GM10248 (cell line): ENCODE data around the gene KLHDC10.
"Not testable (repeated sequence)": the region's sequence is repeated elsewhere in the genome, so short reads cannot be mapped to it uniquely, and the experiment has no call there.

Experiments used
- CTCF ChIA-PET: fragments of 300-600 bp; sonication (Branson Sonifier 250); formaldehyde crosslinking; extraction: SDS; loops from one replicate; lab custom pipeline; 2021; ENCODE audit warnings: antibody characterized with exemption; lab: Yijun Ruan, JAX
- POLR2A ChIA-PET: fragments of 350-650 bp; sonication (Branson Sonifier 250); formaldehyde crosslinking; extraction: SDS; loops from one replicate; lab custom pipeline; 2020; ENCODE audit warnings: antibody characterized with exemption; lab: Yijun Ruan, JAX
- DNase-seq: peaks from one replicate; pipeline ENCODE4 v3.0.0; 2012; ENCODE audit errors: extremely low spot score
- TF ChIP-seq, protein P1 (sequence below): IDR thresholded peaks from 2 replicates; pipeline ENCODE4 v1.5.1; 2012; ENCODE audit warnings: mild to moderate bottlenecking, low read depth; ENCODE audit errors: extremely low read depth, missing control alignments, control extremely low read depth

Gene KLHDC10

DNA sequence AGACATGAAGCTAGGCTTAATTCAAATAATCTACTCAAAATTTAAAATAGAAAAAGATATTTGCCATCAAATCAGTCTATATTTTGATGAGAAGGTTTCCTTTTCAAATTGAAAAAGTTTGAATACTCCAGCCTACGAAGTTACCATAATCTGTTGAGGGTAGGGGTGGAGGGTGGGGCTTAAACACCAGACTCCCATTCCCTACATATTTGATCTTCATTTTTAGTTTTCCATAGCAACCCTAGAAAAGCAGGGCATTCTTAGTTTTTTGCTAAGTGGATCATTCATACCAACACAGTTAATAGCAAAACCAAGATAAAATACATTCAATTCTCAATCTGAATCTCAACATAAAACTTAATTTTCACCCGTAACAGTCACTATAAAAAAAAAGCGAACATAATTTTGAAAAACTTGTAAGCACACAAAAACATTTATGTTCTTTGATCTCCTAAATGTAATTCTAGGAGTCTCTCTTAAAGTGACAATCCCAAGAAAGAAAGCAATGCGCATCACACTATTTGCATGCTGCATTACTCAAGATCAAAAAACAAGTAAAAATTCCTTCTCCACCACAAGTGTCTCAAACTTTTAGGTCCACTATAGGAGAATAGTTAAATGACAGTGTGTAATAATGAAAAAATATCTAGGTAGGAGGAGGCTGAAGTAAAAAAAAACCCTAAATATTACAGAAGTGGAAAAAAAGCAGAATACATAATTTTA is 104.1 kb downstream of the KLHDC10 start:
- no peak for DNase-seq
- POLR2A ChIA-PET, result no interaction called here
- TF ChIP-seq, protein P1, sequence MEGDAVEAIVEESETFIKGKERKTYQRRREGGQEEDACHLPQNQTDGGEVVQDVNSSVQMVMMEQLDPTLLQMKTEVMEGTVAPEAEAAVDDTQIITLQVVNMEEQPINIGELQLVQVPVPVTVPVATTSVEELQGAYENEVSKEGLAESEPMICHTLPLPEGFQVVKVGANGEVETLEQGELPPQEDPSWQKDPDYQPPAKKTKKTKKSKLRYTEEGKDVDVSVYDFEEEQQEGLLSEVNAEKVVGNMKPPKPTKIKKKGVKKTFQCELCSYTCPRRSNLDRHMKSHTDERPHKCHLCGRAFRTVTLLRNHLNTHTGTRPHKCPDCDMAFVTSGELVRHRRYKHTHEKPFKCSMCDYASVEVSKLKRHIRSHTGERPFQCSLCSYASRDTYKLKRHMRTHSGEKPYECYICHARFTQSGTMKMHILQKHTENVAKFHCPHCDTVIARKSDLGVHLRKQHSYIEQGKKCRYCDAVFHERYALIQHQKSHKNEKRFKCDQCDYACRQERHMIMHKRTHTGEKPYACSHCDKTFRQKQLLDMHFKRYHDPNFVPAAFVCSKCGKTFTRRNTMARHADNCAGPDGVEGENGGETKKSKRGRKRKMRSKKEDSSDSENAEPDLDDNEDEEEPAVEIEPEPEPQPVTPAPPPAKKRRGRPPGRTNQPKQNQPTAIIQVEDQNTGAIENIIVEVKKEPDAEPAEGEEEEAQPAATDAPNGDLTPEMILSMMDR, result no peak
- CTCF ChIA-PET, result no interaction called here

DNA sequence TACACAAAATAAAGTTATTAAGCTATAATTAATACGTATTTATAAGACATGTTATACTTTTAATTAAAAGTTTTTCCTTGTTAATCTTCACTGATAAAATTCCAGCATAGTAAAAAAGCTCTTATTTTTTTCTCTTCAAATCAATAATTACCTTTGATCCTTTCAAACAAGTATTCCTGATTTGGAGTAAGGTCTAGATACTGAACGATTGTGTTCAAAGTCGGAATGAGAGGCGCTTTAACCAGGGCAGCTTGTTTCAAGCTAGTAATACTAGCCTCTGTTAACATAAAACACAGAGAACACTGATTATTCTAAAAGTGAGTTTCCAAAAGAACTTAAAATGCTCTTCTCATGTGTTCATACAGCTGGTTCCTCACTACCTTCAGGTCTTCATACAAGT is 107.9 kb downstream of the KLHDC10 start:
- DNase-seq, result no peak
- TF ChIP-seq, protein P1, result no peak
- POLR2A ChIA-PET, result interaction anchor here (0.6 kb wide), 1 partner anchor 168 kb away, joined by 3 read pairs; no protein-coding TSS in a partner anchor
- CTCF ChIA-PET, result interaction anchor here (0.6 to 1.1 kb wide), 4 partner anchors 12 to 580 kb away, joined by 3 to 5 read pairs (median 3); no protein-coding TSS in a partner anchor

DNA sequence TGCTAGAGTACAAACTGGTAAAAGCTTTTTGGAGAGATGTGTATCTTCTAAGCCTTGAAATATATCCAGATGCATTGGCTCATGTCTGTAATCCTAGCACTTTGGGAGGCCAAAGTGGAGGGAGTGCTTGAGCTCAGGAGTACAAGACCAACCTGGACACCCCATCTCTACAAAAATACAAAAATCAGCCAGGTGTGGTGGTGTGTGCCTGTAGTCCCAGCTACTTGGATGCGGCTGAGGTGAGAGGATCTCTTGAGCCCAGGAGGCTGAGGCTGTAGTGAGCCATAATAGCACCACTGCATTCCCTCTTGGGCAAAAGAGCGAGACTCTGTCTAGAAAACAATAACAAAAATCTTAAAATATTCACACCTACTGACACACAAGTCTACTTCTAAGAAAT is 109.3 kb downstream of the KLHDC10 start:
- POLR2A ChIA-PET, result no interaction called here
- TF ChIP-seq, protein P1, result no peak
- no peak for DNase-seq
- CTCF ChIA-PET, result interaction anchor here (1.0 kb wide), 1 partner anchor 8 kb away, joined by 3 read pairs; no protein-coding TSS in a partner anchor

DNA sequence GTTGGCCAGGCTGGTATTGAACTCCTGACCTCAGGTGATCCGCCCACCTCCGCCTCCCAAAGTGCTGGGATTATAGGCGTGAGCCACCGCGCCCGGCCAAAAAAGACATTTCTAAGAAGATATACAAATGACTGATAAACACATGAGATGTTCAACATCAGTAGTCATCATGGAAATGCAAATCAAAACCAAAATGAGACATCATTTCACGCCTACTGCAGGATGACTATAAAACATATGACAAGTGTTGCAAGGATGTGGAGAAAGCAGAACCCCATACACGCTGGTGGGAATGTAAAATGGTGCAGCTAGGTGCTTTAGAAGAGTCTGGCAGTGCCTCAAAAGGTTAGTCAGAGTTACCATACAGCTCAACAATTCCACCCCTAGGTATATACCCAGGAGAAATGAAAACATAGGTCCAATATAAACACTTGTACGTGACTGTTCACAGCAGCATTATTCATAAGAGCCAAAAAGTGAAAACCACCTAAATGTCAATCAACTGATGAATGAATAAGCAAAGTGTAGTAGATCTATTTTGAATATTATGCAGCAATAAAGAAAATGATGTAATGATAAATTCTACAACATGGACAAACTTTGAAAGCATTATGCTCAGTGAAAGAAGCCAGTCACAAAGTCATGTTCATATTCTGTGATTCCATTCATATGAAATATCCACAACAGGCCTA is 110.4 kb downstream of the KLHDC10 start:
- ChIA-PET CTCF (interaction anchor here (1.4 kb wide), 1 partner anchor 10 kb away, joined by 5 read pairs; no protein-coding TSS in a partner anchor), POLR2A (no interaction called here)
- DNase-seq, result no peak
- TF ChIP-seq, protein P1, result no peak

DNA sequence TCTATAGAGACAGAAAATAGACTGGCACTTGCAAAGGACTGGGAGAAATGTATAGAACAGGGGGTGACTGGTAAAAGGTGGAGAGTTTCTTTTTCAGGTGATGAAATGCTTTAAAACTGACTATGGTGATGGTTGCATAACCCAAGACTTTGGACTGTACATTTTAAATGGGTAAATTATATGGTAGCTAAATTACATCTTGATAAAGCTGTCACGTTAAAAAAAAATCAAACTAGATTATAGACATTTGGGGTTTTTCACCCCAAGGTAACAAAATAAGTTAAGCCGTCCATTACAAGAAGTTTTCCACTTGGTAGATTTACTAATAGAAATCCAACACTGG is 110.9 kb downstream of the KLHDC10 start:
- POLR2A ChIA-PET, result no interaction called here
- TF ChIP-seq, protein P1, result no peak
- DNase-seq, result no peak
- CTCF ChIA-PET, result interaction anchor here (1.0 to 2.3 kb wide), 4 partner anchors 9 to 31 kb away, joined by 3 to 7 read pairs (median 4); no protein-coding TSS in a partner anchor

DNA sequence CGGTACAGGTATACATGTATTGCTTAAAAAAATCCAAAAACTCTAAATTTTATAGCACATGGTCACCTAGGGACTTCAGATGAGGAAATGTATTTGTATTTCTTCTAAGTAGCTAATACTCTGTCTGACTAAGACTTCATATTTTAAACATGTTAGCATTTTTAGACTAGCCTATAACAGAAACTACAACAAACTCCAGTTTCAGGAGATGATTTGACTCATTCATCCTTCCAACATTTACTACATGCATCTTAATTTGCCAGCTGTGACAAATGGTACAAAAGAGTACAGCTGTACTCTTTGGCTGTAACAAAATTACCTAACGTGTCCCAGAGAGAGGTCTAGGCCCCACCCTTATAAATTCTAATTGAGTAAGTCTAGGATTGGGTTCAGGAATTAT is 112.7 kb downstream of the KLHDC10 start:
- TF ChIP-seq, protein P1, result no peak
- CTCF ChIA-PET, result interaction anchor here (1.2 to 2.3 kb wide), 5 partner anchors 10 to 542 kb away, joined by 3 to 7 read pairs (median 4); no protein-coding TSS in a partner anchor
- POLR2A ChIA-PET, result interaction anchor here (1.0 kb wide), 1 partner anchor 23 kb away, joined by 3 read pairs; the partner anchor contains the start of gene TMEM209
- DNase-seq, result peak; percentile 39

DNA sequence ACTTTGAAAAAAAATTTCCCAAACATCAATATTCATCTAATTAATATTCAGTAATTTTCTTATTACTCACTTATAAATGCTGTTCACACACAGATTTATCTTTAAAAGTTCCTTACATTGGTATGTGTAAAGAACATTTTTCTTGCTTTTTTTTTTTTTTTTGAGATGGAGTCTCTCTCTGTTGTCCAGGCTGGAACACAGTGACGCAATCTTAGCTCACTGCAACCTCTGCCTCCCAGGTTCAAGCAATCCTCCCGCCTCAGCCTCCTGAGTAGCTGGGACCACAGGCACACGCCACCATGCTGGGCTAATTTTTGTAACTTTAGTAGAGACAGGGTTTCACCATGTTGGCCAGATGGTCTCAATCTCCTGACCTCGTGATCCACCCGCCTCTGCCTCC is 114.0 kb downstream of the KLHDC10 start:
- DNase-seq, POLR2A ChIA-PET: not testable (repeated sequence)
- CTCF ChIA-PET, result interaction anchor here (1.1 to 1.6 kb wide), 3 partner anchors 8 to 112 kb away, joined by 3 to 6 read pairs (median 3); no protein-coding TSS in a partner anchor
